ENCODE results near the gene EXOC3L4. TPM values are rescaled to one million over a fixed set of nuclear protein-coding genes. Genes with fewer than 3 reads are reported as not detected.

EXOC3L4 gene
- total RNA-seq (2022; extraction: Qiagen RNA extraction), result 1.0 to 1.7 TPM (median 1.6 TPM) in 5 replicates

GRCh38 chr14:103094406-103095209, at the start of gene EXOC3L4:
Gene EXOC3L4, plus strand, starts transcription at chr14:103094725. Its CDS starts 5,495 bp downstream, at chr14:103100220.

GRCh38 chr14:103057372-103058163, 37.0 kb upstream of the EXOC3L4 start, which contains the start of gene CDC42BPB:
Gene CDC42BPB, minus strand, starts transcription at chr14:103057549. Its CDS starts 376 bp downstream, at chr14:103057173.

GRCh38 chr14:103084021-103084919, 10.3 kb upstream of the EXOC3L4 start, which contains the start of gene LBHD2:
Gene LBHD2, plus strand, starts transcription at chr14:103084210. Its CDS starts 1,803 bp downstream, at chr14:103086013.

GRCh38 chr14:103122947-103123633, 28.6 kb downstream of the EXOC3L4 start, which contains the start of gene TNFAIP2:
Gene TNFAIP2, plus strand, starts transcription at chr14:103123461. Its CDS starts 2,997 bp downstream, at chr14:103126458.

Other genes with a start within 250 kb of the EXOC3L4 start
- 0.27 to 0.45 TPM (median 0.32 TPM) in 5 replicates for gene AMN, start 172.1 kb upstream of the EXOC3L4 start, total RNA-seq (2022; extraction: Qiagen RNA extraction)
- gene CDC42BPB, start 37.2 kb upstream of the EXOC3L4 start, total RNA-seq (2022; extraction: Qiagen RNA extraction), result 64.8 to 92.3 TPM (median 85.7 TPM) in 5 replicates
- 0.12 to 0.22 TPM (median 0.20 TPM) in 3 of 5 replicates, not detected in the others for gene LBHD2, start 10.5 kb upstream of the EXOC3L4 start, total RNA-seq (2022; extraction: Qiagen RNA extraction)
- gene TNFAIP2, start 28.7 kb downstream of the EXOC3L4 start, total RNA-seq (2022; extraction: Qiagen RNA extraction), result 215 to 308 TPM (median 294 TPM) in 5 replicates
- 188 to 274 TPM (median 238 TPM) in 5 replicates for gene EIF5, start 239.5 kb downstream of the EXOC3L4 start, total RNA-seq (2022; extraction: Qiagen RNA extraction)